GM19324 (cell line): ENCODE measurements around the gene ITSN2.

Experiments
- ATAC-seq: cut with Tn5 transposase; IDR thresholded peaks from one replicate; pipeline ENCODE4 v1.9.1; 2021; ENCODE audit warnings: mild to moderate bottlenecking, moderate library complexity; ENCODE audit not compliant: unreplicated experiment, low FRiP score

The ITSN2 gene

GRCh38 chr2:24273598-24273997 is 86.7 kb downstream of the ITSN2 start:
- ATAC-seq, result no peak

- ATAC-seq, result no peak
Observed at GRCh38 chr2:24272907-24273306, 87.4 kb downstream of the ITSN2 start.

- no peak for ATAC-seq
Observed at GRCh38 chr2:24272161-24272802, 88.1 kb downstream of the ITSN2 start.

GRCh38 chr2:24269265-24269664 is 91.1 kb downstream of the ITSN2 start:
- no peak for ATAC-seq

- ATAC-seq, result no peak
Observed at GRCh38 chr2:24265212-24265611, 95.1 kb downstream of the ITSN2 start.

- ATAC-seq, result no peak
Observed at GRCh38 chr2:24262421-24262970, 97.8 kb downstream of the ITSN2 start.

GRCh38 chr2:24261441-24261840 is 98.9 kb downstream of the ITSN2 start:
- no peak for ATAC-seq

GRCh38 chr2:24259316-24259715 is 101.0 kb downstream of the ITSN2 start:
- no peak for ATAC-seq

GRCh38 chr2:24258718-24259117 is 101.6 kb downstream of the ITSN2 start:
- no peak for ATAC-seq

GRCh38 chr2:24253303-24253919 is 106.9 kb downstream of the ITSN2 start:
- no peak for ATAC-seq

- no peak for ATAC-seq
Observed at GRCh38 chr2:24247592-24247991, 112.7 kb downstream of the ITSN2 start.

- no peak for ATAC-seq
Observed at GRCh38 chr2:24247164-24247563, 113.2 kb downstream of the ITSN2 start.

- no peak for ATAC-seq
Observed at GRCh38 chr2:24245986-24246776, 114.2 kb downstream of the ITSN2 start.

- no peak for ATAC-seq
Observed at GRCh38 chr2:24241528-24241927, 118.8 kb downstream of the ITSN2 start.

- no peak for ATAC-seq
Observed at GRCh38 chr2:24239553-24239952, 120.8 kb downstream of the ITSN2 start.

- ATAC-seq, result no peak
Observed at GRCh38 chr2:24238158-24238557, 122.2 kb downstream of the ITSN2 start.

- no peak for ATAC-seq
Observed at GRCh38 chr2:24237313-24237712, 123.0 kb downstream of the ITSN2 start.

- ATAC-seq, result no peak
Observed at GRCh38 chr2:24233321-24233720, 127.0 kb downstream of the ITSN2 start.

- ATAC-seq, result no peak
Observed at GRCh38 chr2:24231461-24231881, 128.9 kb downstream of the ITSN2 start.

- no peak for ATAC-seq
Observed at GRCh38 chr2:24228470-24228869, 131.9 kb downstream of the ITSN2 start.

- ATAC-seq, result no peak
Observed at GRCh38 chr2:24225499-24226242, 134.7 kb downstream of the ITSN2 start.
